IMR-90 (cell line): Measurements from ENCODE around the gene SLC2A6.

Source experiments
- CTCF ChIP-seq: conservative IDR thresholded peaks from 2 replicates; pipeline ENCODE4 v1.5.1; 2012; ENCODE audit warnings: mild to moderate bottlenecking, low read depth, low read length, improper control_type of control experiment
- MAZ ChIP-seq: IDR thresholded peaks from 2 replicates; pipeline ENCODE4 v1.6.1; 2012; ENCODE audit warnings: low read depth, mild to moderate bottlenecking, low read length, improper control_type of control experiment, moderate library complexity, borderline replicate concordance
- NFE2L2 ChIP-seq: fragments of 150-350 bp; IDR thresholded peaks from 2 replicates; pipeline ENCODE4 v1.6.1; 2016; ENCODE audit warnings: low read depth, mild to moderate bottlenecking, low read length
- POLR2A ChIP-seq: IDR thresholded peaks from 2 replicates; pipeline ENCODE4 v1.6.1; 2012; ENCODE audit warnings: mild to moderate bottlenecking, low read depth, low read length
- RAD21 ChIP-seq: IDR thresholded peaks from 2 replicates; pipeline ENCODE4 v1.6.1; 2012; ENCODE audit warnings: low read length, improper control_type of control experiment
- RFX5 ChIP-seq: IDR thresholded peaks from 2 replicates; pipeline ENCODE4 v1.8.0; 2012; ENCODE audit warnings: low read depth, mild to moderate bottlenecking, low read length, moderate library complexity
- SMC3 ChIP-seq: fragments of 150-350 bp; IDR thresholded peaks from 2 replicates; pipeline ENCODE4 v1.6.1; 2016; ENCODE audit warnings: low read depth, mild to moderate bottlenecking, antibody characterized with exemption, low read length, moderate library complexity
- TF ChIP-seq, protein P1 (sequence below): fragments of 150-350 bp; IDR thresholded peaks from 2 replicates; pipeline ENCODE4 v1.6.1; 2016; ENCODE audit warnings: low read depth, mild to moderate bottlenecking, low read length, moderate library complexity, borderline replicate concordance
- TF ChIP-seq, protein P2 (sequence below): fragments of 150-350 bp; IDR thresholded peaks from 2 replicates; pipeline ENCODE4 v1.6.1; 2017; ENCODE audit warnings: mild to moderate bottlenecking, antibody characterized with exemption, low read length, low read depth

- TF ChIP-seq CTCF = no peak
- TF ChIP-seq RFX5 = no peak
- TF ChIP-seq POLR2A = no peak
- TF ChIP-seq, protein P1, sequence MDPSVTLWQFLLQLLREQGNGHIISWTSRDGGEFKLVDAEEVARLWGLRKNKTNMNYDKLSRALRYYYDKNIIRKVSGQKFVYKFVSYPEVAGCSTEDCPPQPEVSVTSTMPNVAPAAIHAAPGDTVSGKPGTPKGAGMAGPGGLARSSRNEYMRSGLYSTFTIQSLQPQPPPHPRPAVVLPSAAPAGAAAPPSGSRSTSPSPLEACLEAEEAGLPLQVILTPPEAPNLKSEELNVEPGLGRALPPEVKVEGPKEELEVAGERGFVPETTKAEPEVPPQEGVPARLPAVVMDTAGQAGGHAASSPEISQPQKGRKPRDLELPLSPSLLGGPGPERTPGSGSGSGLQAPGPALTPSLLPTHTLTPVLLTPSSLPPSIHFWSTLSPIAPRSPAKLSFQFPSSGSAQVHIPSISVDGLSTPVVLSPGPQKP = no peak
- TF ChIP-seq, protein P2, sequence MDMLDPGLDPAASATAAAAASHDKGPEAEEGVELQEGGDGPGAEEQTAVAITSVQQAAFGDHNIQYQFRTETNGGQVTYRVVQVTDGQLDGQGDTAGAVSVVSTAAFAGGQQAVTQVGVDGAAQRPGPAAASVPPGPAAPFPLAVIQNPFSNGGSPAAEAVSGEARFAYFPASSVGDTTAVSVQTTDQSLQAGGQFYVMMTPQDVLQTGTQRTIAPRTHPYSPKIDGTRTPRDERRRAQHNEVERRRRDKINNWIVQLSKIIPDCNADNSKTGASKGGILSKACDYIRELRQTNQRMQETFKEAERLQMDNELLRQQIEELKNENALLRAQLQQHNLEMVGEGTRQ = no peak
- no peak for TF ChIP-seq NFE2L2
- TF ChIP-seq SMC3 = no peak
- no peak for TF ChIP-seq MAZ
- TF ChIP-seq RAD21 = no peak
These were observed at the start of gene SLC2A6 for GRCh38 chr9:133478851-133479711.
